RWPE1 (cell line): Measurements from ENCODE around the gene GRIA4.
"Not testable (repeated sequence)": the region's sequence is repeated elsewhere in the genome, so short reads cannot be mapped to it uniquely, and the experiment has no call there.

ENCODE experiments used
- CTCF ChIA-PET: fragments of 350-600 bp; sonication (Branson Sonifier 250); formaldehyde crosslinking; extraction: SDS; loops from one replicate; lab custom pipeline; 2021; lab: Yijun Ruan, JAX
- POLR2A ChIA-PET: fragments of 400-600 bp; formaldehyde crosslinking; extraction: SDS; loops from one replicate; lab custom pipeline; 2020; ENCODE audit warnings: antibody characterized with exemption; ENCODE audit not compliant: low non-redundant PET; lab: Yijun Ruan, JAX
- DNase-seq: peaks from one replicate; pipeline ENCODE4 v3.0.0; 2012; ENCODE audit warnings: low spot score
- H3K27ac ChIP-seq: fragments of 450-650 bp; 2 replicates; pipeline ENCODE4 v1.5.1; 2017
- TF ChIP-seq, protein P1 (sequence below): fragments of 450-650 bp; conservative IDR thresholded peaks from 2 replicates; pipeline ENCODE4 v1.5.1; 2017; ENCODE audit warnings: low read depth, mild to moderate bottlenecking

The GRIA4 gene

DNA sequence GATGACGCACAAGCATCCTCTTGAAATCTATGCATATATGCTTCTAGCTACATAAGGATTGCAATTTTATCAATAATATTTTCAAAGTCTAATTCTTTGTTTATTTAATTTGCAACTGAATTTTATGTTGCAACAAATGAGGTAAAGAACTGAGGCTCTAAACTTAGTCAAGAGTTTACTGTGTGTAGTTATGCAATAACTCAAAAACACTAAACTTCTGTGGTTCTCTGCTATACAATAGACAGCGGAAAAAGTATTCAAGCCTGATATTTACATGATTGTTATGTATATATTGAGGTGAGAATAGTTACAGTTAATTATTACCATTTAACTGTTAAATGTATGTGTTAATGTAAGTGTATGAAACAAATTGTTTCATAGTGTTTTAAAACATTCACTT is 379.3 kb downstream of the GRIA4 start:
- H3K27ac ChIP-seq, result no peak overlapping the region
- CTCF ChIA-PET, result no interaction called here
- DNase-seq, result no peak
- TF ChIP-seq, protein P1, sequence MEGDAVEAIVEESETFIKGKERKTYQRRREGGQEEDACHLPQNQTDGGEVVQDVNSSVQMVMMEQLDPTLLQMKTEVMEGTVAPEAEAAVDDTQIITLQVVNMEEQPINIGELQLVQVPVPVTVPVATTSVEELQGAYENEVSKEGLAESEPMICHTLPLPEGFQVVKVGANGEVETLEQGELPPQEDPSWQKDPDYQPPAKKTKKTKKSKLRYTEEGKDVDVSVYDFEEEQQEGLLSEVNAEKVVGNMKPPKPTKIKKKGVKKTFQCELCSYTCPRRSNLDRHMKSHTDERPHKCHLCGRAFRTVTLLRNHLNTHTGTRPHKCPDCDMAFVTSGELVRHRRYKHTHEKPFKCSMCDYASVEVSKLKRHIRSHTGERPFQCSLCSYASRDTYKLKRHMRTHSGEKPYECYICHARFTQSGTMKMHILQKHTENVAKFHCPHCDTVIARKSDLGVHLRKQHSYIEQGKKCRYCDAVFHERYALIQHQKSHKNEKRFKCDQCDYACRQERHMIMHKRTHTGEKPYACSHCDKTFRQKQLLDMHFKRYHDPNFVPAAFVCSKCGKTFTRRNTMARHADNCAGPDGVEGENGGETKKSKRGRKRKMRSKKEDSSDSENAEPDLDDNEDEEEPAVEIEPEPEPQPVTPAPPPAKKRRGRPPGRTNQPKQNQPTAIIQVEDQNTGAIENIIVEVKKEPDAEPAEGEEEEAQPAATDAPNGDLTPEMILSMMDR, result no peak
- POLR2A ChIA-PET, result no interaction called here

DNA sequence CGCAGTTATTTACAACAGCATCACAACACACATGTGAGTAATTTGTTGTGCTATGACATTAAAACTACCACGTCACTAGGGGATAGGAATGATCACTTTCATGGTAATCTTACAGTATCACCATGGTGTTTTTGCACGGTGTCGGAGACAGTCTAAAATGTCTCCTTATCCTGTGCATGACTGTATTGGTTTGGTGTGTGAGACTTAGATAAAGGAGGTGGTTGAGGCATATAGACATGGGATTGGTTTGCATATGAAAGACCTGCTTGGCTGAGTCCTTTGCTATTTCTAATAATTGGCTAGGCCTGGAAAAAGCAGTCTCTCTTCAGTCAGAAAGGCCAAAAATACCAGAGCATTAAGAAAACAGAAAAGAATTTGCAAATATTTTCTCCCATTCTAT is 382.0 kb downstream of the GRIA4 start:
- POLR2A ChIA-PET, result no interaction called here

GRCh38 chr11:106001304-106002012 is 391.6 kb downstream of the GRIA4 start:
- no peak overlapping the region for H3K27ac ChIP-seq
- no peak for DNase-seq
- TF ChIP-seq, protein P1, result no peak
- ChIA-PET POLR2A (no interaction called here), CTCF (interaction anchor here (0.6 kb wide), 1 partner anchor 107 kb away, joined by 3 read pairs; no protein-coding TSS in a partner anchor)

More for the DNA sequence above, 382.0 kb downstream of the GRIA4 start:
- H3K27ac ChIP-seq, result no peak overlapping the region
- CTCF ChIA-PET, result no interaction called here
- no peak for DNase-seq
- TF ChIP-seq, protein P1, result no peak

- CTCF ChIA-PET, DNase-seq, H3K27ac ChIP-seq, POLR2A ChIA-PET: not testable (repeated sequence)
These were observed 393.2 kb downstream of the GRIA4 start for GRCh38 chr11:106003094-106003493.

DNA sequence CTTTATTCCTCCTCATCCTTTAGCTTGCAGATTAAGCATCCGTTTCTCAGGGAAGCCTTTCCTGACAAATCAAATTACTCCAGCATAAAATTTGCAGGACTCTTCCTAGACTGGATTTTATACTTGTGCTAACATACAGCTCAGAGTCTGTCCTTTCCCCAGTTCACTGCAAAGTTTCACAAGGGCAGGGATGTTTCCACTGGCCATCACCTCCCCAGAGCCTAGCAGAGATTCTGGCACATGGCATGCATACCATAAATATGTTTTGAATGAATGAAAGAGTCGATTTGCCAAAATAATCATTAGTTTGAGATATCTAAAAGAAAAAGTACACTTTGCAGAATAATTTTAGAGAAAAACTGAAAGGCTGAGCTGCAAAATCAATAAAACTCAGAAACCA is 401.6 kb downstream of the GRIA4 start:
- POLR2A ChIA-PET, result no interaction called here
- DNase-seq, result no peak
- no peak overlapping the region for H3K27ac ChIP-seq
- CTCF ChIA-PET, result no interaction called here
- TF ChIP-seq, protein P1, result no peak

- TF ChIP-seq, protein P1, result no peak
- ChIA-PET CTCF (no interaction called here), POLR2A (no interaction called here)
- H3K27ac ChIP-seq, result no peak overlapping the region
- DNase-seq, result no peak
These were observed 402.9 kb downstream of the GRIA4 start for GRCh38 chr11:106012744-106013143.

- ChIA-PET POLR2A (no interaction called here), CTCF (interaction anchor here (0.5 kb wide), 2 partner anchors 111 to 523 kb away, joined by 3 to 4 read pairs; no protein-coding TSS in a partner anchor)
- DNase-seq, result no peak
- TF ChIP-seq, protein P1, result no peak
- no peak overlapping the region for H3K27ac ChIP-seq
These were observed 404.2 kb downstream of the GRIA4 start for GRCh38 chr11:106014035-106014434.
